SK-N-MC (cell line): Measurements from ENCODE around the gene AGR3.

Source experiments
- EZH2 ChIP-seq: fragments of 200-600 bp; sonication (generic); IDR thresholded peaks from one replicate; pipeline ENCODE4 v1.6.1; 2017; ENCODE audit warnings: antibody characterized with exemption
- POLR2AphosphoS5 ChIP-seq: IDR thresholded peaks from 2 replicates; pipeline ENCODE4 v1.6.1; 2012; ENCODE audit warnings: mild to moderate bottlenecking, low read depth, low read length, borderline replicate concordance

- TF ChIP-seq POLR2AphosphoS5 (no peak), EZH2 (no peak)
Measured at GRCh38 chr7:16811551-16811950, 70.2 kb downstream of the AGR3 start.
